GM10847 (cell line): ENCODE results near the gene C14orf93.

Experiments used
- POLR2A ChIP-seq: IDR thresholded peaks from 2 replicates; pipeline ENCODE4 v1.6.1; 2011; ENCODE audit not compliant: insufficient read length; ENCODE audit errors: extremely low read depth

The C14orf93 gene

DNA sequence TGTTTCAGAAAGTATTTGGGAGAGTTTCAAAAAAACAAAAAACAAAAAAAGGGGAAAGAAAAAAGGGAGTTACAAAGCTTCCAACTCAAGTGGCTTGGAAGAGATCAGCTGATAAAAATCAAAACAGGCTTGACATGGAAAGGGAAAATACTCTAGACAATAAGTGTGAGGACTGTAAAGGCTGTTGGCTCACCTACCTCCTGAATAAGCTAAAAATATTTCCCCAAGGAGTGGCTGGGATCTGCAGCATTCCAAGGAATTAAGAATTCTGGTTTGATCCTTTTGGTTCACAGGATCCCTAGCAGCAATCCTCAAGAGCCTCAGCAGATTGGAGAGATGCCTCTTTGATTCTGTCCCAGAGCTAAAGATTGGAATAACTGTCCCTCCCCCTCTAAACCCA, 16.4 kb downstream of the C14orf93 start:
- no peak for TF ChIP-seq POLR2A

DNA sequence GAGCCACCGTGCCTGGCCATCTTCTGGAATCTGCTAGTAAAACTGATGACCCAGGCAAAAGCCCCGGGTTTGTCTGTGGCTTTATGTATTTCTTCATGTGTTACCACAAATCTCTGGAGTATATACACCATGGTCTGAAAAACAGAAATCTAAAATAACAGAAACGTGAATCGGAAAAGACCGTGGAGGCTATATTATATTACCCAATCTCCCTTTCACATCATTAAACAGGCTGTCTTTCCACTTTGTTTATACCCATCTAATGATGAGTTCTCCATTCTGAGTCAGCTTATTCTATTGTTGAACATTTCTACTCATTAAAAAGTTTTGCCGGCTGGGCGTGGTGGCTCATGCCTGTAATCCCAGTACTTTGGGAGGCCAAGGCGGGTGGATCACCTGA, 18.1 kb downstream of the C14orf93 start:
- no peak for TF ChIP-seq POLR2A

DNA sequence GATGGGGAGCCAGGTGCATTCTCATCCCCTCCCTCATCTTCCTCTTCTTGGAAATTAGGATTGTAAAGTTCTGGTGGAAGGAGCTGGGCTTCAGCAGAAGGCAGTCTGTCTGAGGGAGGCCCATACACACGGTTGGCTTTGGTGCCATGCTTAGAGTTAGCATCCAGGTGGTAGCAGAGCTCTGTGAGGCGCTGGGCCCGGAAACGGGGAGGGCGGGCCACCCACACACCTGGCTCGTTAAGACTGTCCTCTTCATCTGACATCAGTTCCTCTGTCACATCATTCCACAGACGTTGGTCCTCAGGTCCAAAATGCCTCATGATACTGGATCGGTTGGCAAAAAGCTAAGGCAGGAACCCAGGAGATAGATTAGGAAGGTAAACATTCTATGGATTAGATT, 22.7 kb downstream of the C14orf93 start:
- no peak for TF ChIP-seq POLR2A

DNA sequence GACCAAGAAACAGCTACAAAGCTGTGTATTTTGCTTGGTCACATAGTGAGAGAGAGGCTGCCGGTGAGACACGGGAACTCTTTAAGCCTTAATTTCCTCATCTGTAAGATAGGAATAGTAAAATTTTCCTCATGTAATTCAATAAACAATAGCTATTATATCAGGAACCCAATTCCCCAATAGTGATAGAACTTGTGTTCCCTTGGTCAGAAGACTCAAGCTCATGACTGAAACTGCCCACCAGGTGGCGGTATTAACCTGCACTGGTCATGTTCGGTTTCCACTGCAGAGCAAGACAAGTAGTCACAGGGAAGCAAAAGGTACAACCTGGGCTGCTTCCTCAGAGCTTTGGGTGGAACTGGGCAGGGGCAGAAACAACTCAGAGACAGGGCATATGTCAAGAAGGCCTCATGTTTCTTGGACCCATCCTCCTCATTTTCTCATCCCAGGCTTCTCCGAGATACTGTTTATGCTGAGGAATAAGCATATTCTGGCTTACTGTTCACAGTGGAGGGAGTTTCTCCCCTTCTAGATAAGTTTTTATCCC, 23.4 kb downstream of the C14orf93 start:
- TF ChIP-seq POLR2A, result no peak

DNA sequence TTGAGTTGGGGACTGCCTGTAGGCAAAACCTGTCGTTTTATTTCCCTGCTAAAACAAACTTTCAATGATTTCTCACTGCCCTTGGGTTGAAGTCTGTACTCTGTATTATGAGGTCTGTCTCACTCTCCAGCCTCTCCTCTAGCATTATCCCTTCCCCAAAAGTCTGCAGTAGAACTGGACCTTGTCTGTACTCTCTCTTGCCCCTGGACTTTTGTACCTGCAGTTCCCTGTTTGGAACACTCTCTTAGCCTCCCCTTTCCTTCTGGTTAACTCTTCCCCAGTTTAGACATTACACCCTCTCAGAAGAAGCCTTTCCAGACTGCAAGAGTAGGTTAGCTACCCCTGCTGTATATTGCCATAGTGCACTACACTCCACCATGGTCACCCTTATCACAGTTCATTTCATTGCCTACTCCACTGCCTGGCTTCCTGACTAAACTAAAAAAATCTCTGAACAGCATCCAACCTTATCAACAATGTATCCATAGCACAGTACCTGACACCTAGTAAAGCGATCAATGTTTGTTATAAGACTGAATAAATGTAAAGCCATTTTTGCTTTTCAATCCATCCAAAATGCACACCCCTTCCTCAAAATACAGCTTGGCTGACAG, 23.9 kb downstream of the C14orf93 start:
- no peak for TF ChIP-seq POLR2A

DNA sequence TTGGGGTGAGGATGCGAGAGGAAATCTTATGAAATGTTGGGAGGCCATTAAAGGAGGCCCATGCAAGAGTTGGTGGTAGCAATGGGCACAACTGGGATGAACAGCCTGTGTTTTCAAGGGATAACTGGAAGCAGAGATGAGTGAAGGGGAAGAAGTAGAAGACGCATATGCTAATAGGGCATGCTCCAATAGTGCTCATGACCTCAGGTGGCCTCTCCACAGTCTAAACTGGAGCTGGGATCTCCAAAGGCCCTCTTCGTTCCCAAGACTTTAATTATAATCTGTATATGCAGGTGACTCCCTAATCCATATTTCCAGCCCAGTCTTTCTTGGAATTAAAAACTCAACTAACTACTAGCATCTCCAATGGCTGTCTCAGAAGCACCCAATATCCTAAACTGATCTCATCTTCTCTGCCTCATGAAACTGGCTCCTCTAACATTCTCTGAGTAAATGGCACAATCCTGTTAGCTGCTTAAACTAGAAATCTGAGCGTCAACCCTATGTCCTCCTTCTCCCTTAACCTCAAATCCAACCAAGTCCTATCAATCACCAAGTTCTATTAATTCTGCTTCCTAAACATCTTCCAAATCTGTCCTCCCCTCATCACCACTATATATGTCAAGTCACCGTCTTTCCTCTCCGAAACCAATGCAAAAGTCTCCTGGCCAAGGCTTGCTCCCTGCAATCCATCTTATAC, 24.8 kb downstream of the C14orf93 start:
- no peak for TF ChIP-seq POLR2A

DNA sequence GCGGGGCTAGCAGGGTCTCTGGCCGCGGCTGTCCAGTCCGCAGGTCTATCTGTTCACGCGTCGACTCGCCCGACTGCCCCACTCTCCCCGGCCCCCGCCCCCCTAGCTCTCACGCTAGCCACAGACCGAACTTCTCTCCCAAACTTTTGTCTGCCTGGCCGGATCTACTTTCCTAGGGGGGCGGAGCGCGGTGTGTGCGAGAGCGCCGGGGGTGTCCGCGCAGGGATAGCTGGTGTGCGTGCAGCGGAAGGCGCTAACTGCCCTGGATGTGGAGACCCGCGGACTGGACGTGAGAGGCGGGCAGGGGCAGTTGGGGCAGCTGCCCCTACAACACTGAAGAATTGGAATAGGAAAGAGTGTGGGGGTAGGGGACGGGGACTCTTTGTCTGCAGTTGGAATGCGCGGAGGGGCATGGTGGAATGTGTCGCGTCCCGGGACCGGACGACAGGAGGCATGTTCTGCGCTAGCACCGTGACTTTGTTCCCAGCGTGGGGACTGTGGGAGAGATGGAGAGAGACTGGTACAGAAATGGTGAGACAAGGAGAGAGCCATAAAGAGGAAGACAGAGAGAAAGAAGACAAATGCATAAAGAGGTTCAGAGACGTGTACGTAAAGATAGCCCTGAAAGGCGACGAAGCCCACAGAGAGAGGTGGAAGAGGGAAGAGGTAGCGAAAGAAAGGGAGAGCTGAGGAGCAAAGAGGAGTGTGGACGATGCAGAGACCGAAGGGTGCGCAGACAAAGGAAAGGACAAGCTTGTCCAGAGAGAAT, 27.3 kb downstream of the C14orf93 start, which contains the start of gene AJUBA:
TSS of gene AJUBA (minus strand) at position 75 of the 769 bp plus-strand sequence. CDS start 285 bp downstream, outside the sequence.
- TF ChIP-seq POLR2A, result no peak

DNA sequence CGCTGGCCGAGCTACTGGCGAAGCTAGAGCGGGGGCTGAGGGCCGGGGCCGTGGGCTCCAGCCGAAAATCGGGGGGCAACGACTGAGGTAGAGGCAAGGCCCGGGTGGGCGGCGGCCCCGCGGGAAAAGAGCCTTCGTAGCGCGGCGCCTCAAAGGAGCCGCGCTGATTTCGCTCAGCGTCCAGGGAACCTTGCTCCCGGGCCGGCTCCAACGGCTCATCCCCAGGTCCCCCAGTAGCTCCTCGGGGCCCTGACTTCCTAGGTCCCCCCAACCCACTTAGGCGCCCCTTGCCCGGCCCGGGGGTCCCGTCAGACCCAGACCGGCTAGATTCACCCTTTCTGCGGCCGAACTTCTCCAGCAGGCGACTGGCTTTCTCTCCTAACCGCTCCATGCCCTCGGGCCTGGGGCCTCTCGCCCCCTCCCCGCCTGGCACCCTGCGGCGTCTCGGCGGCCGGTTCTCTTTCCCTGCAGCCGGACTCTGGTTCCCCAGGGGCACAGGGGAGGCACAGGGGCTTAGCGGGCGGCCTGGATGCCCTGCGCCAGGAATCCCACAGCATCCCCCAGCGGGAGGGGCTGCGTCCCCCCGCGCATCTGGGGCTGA, 28.0 kb downstream of the C14orf93 start:
- no peak for TF ChIP-seq POLR2A

DNA sequence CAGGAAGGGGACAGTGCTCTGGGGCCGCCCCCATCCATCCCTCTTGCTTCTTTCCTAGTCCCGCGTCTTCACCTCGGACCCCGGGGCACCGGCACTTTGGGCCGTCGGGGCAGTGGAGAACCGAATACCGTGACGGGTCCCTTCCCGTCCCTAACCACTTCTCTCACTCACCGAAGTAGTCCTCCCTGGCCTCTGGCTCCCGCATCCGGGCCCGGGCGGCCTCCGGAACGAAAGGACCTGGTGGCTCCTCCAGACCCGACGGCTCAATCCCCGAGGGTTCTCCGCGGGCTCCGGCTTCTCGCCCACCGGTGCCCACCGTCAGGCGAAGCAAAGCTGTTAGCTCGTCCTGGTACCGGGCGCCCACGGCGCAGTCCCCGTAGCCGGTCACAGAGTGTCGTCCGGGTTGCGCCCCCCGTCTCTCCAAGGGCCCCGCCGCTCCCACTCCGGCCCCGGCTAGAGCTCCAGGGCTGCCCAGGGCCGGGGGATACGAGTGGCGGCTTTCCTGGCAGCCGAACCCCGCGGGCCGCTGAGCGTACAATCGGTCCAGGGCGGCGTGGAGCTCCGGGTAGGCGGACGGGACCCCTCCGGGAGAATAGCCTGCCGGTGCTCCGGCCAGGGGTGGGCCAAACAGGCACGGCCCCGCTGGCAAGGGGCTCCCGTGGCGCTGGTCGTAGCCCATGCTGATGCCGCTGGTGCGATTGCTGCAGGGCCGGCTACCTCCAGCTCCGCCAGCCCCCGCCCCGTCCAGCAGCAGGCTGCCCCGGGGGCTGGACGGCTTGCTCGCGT, 28.7 kb downstream of the C14orf93 start:
- TF ChIP-seq POLR2A, result no peak

DNA sequence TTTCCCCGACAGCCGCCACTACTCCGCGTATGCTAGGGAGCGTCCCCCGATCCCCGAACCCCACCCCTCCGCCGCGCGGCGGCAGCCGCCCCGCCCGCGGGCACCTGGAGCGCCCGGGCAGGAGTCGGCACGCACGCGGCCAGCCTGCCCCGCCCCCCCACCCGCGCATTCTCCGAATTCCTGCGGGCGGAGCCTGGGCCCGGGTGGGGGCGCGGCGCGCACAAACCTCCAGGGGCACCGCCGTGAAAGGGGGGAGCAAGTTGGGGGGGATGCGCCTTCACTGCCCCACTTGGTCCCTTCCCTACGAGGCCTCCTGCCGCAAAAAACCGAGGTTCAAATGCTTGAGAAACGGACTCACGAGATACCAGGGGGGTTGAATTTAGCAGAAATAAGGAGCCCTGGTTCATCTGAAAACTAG, 29.3 kb downstream of the C14orf93 start:
- TF ChIP-seq POLR2A, result no peak

DNA sequence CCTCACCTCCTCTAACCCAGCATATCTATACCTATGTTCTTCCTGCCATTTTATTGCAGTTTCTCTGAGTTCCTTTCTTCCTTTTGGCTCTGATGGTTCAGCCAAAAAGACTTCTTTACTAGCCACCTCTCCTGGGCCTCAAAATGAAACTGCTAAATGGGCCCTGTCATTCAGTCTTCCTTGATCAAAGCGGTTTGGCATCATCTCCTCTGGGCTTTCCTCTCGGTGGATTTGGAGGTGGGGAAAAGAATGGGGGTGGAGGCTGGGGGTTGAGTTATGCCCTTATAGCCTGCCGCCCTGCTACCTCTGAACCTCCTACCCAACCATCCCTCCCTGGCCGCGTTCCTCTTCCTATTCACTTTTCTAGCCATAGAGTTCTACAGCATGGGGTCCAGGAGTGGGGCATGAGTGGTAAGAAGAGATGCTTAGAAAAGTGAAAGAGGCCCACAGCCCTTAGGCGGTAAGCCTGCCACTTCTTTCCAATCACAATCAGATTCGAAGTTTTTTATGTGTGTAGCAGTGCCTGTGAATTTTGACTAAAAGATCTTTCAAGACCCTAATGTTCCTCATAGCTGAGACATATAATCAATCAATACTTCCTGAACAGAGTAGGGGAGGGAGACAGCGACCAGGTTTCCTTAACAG, 30.1 kb downstream of the C14orf93 start:
- no peak for TF ChIP-seq POLR2A

DNA sequence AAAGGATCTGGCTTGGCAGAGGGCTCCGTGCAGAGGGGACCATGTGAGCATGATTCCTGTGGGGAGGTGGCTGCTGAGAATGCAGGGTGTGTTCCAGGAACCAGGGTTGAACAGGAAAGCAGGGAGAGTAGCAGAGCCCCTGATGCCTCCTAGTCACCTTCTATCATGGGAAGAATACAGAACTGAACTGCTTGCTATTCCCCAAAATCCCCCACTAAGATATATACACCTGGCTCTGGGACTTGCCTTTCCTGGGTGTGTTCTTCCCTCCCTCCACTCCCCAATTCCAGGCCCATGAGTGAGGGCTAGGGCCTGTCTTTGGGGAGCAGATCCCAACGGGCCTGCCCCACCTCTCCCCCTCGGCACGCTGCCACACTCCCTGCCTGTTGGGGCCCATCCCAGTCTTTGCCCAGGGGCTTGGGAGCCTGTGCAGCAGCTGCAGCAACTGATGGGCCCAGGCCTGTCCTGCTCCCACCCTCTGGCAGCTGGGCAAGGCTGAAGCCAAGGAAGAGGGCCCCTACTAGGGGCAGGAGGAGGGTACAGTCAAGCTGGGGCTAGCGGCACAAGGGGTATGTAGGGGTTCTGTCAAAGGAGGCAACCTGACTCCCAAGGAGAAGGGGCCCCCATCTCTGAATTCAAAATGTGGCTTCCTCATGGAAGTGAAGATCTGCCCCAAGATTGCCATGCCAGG, 30.8 kb downstream of the C14orf93 start:
- TF ChIP-seq POLR2A, result no peak

DNA sequence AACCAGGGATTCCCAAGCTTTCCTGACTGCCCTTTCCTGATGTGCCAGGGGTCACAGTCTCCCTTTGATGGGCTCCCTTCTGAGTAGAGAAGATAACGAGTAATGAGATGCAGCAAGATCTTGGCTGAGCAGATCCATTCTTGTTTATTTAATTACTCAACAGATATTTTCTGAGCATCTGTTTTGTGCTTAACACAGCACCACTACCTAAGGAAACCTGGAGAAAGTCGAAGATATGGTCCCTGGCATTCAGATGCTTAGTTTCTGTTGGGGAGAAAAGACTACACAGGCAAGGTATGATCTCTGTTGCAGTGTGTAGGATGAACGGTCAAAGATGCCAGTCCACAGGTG, 31.5 kb downstream of the C14orf93 start:
- no peak for TF ChIP-seq POLR2A
